Fibroblast of upper back skin (primary cell): Measurements from ENCODE around the gene CRTC3.
A peak's percentile ranks its signal among the peaks of the same experiment; 100 is the strongest.
"Not testable (repeated sequence)": the region's sequence is repeated elsewhere in the genome, so short reads cannot be mapped to it uniquely, and the experiment has no call there.

Experiments
- DNase-seq: peaks from one replicate; pipeline ENCODE4 v3.0.0-alpha.2; 2013

CRTC3 gene

GRCh38 chr15:90633360-90633759, 103.6 kb downstream of the CRTC3 start:
- no peak for DNase-seq

- DNase-seq: not testable (repeated sequence)
These were observed 107.3 kb downstream of the CRTC3 start for GRCh38 chr15:90636993-90637392.

- DNase-seq: no peak
These were observed 108.0 kb downstream of the CRTC3 start for GRCh38 chr15:90637693-90638092.

GRCh38 chr15:90638201-90638691, 108.5 kb downstream of the CRTC3 start:
- no peak for DNase-seq

- no peak for DNase-seq
These were observed 109.2 kb downstream of the CRTC3 start for GRCh38 chr15:90638963-90639362.

GRCh38 chr15:90640862-90641261, 111.1 kb downstream of the CRTC3 start:
- DNase-seq: no peak

GRCh38 chr15:90641581-90642463, 112.1 kb downstream of the CRTC3 start:
- DNase-seq: no peak

- DNase-seq: no peak
These were observed 113.0 kb downstream of the CRTC3 start for GRCh38 chr15:90642464-90643300.

- DNase-seq: no peak
These were observed 113.5 kb downstream of the CRTC3 start for GRCh38 chr15:90643301-90643632.

GRCh38 chr15:90644526-90644925, 114.8 kb downstream of the CRTC3 start:
- DNase-seq: no peak

GRCh38 chr15:90644952-90645725, 115.4 kb downstream of the CRTC3 start:
- no peak for DNase-seq

GRCh38 chr15:90645873-90646575, 116.3 kb downstream of the CRTC3 start:
- DNase-seq: no peak

GRCh38 chr15:90646662-90647305, 117.1 kb downstream of the CRTC3 start:
- DNase-seq: no peak

- DNase-seq: no peak
These were observed 117.6 kb downstream of the CRTC3 start for GRCh38 chr15:90647326-90647725.

GRCh38 chr15:90648137-90649070, 118.7 kb downstream of the CRTC3 start:
- peak; percentile 67 for DNase-seq

- DNase-seq: peak; percentile 51
These were observed 120.6 kb downstream of the CRTC3 start for GRCh38 chr15:90650117-90650955.

GRCh38 chr15:90650956-90651689, 121.4 kb downstream of the CRTC3 start:
- no peak for DNase-seq

GRCh38 chr15:90654233-90655136, 124.8 kb downstream of the CRTC3 start:
- DNase-seq: no peak
